Adrenal gland (tissue), 5 donors: ENCODE data around the gene MAML2.

Experiments
- POLR2A ChIP-seq, 2 donors: fragments of 450-650 bp; IDR thresholded peaks; one replicate each; pipeline ENCODE4 v1.6.1; 2017; ENCODE audit warnings: antibody characterized with exemption in 2 of 2, mild to moderate bottlenecking in 2 of 2, moderate library complexity in 1 of 2
- TF ChIP-seq, protein P1 (sequence below), 6 experiments: fragments of 450-650 bp in 4 of 6; fragments of 200-600 bp in 2 of 6; sonication (generic) in 1 of 6; IDR thresholded peaks; 1 replicate in 5 of 6; 2 replicates in 1 of 6; pipeline versions ENCODE4 v1.5.1 to v1.8.0; 2016 to 2021; ENCODE audit warnings: antibody characterized with exemption in 6 of 6, mild to moderate bottlenecking in 2 of 6, moderate library complexity in 1 of 6
- donor health status: DM: no; HTN: no; CAD: no.

DNA sequence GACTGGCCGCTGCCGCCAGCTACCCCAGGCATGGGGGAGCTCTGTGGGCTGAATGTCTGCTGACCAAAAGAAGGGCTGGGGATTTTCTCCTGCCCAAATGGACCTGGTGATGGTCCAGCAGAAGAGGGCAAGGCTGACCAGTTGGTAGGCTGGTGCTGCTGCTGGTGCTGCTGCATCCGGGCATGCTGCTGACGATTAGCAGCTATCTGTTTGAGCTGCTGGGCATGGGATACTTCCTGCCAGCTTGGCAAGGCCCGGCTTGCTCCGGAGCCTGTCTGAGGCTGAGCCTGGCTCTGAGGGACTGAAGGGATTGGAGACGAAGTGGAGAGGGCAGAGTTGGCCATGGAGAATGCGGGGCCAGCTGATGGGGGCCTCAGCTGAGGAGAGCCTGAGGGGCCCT lies 250.5 kb downstream of the MAML2 start:
- TF ChIP-seq, protein P1, sequence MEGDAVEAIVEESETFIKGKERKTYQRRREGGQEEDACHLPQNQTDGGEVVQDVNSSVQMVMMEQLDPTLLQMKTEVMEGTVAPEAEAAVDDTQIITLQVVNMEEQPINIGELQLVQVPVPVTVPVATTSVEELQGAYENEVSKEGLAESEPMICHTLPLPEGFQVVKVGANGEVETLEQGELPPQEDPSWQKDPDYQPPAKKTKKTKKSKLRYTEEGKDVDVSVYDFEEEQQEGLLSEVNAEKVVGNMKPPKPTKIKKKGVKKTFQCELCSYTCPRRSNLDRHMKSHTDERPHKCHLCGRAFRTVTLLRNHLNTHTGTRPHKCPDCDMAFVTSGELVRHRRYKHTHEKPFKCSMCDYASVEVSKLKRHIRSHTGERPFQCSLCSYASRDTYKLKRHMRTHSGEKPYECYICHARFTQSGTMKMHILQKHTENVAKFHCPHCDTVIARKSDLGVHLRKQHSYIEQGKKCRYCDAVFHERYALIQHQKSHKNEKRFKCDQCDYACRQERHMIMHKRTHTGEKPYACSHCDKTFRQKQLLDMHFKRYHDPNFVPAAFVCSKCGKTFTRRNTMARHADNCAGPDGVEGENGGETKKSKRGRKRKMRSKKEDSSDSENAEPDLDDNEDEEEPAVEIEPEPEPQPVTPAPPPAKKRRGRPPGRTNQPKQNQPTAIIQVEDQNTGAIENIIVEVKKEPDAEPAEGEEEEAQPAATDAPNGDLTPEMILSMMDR (IDR thresholded peaks at IDR 0.05): no peak
- TF ChIP-seq POLR2A (IDR thresholded peaks at IDR 0.05): no peak
